GM12873 (cell line): ENCODE data around the gene ERAP2.

Experiments
- TF ChIP-seq, protein P1 (sequence below): IDR thresholded peaks from 2 replicates; pipeline ENCODE4 v1.5.1; 2012; ENCODE audit warnings: low read depth, mild to moderate bottlenecking, moderate library complexity, low read length, control low read depth; ENCODE audit not compliant: insufficient read depth; ENCODE audit errors: missing control alignments

The ERAP2 gene

GRCh38 chr5:96856371-96856770 lies 19.9 kb upstream of the ERAP2 start:
- TF ChIP-seq, protein P1, sequence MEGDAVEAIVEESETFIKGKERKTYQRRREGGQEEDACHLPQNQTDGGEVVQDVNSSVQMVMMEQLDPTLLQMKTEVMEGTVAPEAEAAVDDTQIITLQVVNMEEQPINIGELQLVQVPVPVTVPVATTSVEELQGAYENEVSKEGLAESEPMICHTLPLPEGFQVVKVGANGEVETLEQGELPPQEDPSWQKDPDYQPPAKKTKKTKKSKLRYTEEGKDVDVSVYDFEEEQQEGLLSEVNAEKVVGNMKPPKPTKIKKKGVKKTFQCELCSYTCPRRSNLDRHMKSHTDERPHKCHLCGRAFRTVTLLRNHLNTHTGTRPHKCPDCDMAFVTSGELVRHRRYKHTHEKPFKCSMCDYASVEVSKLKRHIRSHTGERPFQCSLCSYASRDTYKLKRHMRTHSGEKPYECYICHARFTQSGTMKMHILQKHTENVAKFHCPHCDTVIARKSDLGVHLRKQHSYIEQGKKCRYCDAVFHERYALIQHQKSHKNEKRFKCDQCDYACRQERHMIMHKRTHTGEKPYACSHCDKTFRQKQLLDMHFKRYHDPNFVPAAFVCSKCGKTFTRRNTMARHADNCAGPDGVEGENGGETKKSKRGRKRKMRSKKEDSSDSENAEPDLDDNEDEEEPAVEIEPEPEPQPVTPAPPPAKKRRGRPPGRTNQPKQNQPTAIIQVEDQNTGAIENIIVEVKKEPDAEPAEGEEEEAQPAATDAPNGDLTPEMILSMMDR, result no peak

GRCh38 chr5:96857454-96857853 lies 18.8 kb upstream of the ERAP2 start:
- TF ChIP-seq, protein P1, result no peak

DNA sequence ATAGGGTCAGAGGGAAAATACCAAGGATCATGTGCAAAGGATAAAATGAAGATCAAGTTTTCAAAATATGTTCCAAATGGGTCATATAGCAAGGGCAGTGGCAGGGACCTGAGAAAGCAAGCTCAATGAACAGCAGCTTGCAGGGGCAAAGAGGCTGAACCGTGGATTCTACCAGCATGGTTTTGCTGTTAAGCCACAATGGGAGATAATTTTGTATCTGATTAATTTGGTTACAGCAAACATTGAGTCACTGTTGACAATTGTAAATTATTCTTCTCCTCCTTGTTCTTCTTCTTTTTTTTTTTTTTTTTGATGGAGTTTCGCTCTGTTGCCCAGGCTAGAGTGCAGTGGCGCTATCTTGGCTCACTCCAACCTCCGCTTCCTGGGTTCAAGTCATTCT lies 18.4 kb upstream of the ERAP2 start:
- TF ChIP-seq, protein P1, result no peak

- TF ChIP-seq, protein P1, result no peak
These were observed 16.9 kb upstream of the ERAP2 start for GRCh38 chr5:96859375-96859774.

DNA sequence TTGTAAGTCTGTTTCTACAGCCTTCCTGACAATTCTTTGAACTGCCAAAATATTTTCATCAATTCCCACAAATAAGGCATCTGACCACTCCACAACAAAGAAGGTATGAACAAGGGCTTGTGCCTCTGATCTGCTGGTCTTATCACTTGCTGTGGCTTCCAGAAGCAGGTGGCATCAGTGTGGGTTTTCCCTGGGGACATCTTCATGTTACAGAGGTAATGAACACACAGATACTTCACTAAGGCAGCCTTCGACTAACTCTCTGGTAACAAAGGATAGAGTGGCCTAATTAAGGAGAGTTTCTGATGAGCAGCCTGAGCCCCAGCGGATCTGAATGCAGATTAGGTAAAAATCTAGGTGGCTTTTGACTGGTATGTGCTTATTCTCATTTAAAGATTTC lies 15.2 kb upstream of the ERAP2 start:
- TF ChIP-seq, protein P1, result no peak

DNA sequence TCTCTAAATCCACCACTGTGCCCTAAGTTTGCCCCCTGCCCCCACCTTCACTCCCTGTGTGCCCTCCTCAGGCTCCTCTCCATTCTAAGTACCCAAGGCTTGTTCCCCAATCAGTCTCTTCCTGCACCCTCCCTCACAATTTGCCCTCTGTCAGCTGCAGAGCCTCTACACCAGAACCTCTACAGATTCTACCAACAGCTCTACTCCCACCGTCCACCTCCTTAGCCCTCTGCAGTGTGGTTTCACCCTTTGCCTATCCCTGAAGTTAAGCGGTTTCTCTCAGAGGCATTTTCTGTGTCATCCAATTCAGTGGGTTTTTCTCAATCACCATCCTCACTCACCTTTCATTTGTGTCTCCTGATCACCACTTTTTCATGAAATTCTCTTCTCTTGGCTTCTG lies 13.2 kb upstream of the ERAP2 start:
- TF ChIP-seq, protein P1, result no peak

GRCh38 chr5:96863949-96864584 lies 12.2 kb upstream of the ERAP2 start:
- TF ChIP-seq, protein P1, result no peak
